CD4-positive, alpha-beta memory T cell (primary cell): ENCODE data around the gene CCDC74A. TPM values are rescaled to one million over a fixed set of nuclear protein-coding genes. Genes with fewer than 3 reads are reported as not detected.
A peak's percentile ranks its signal among the peaks of the same experiment; 100 is the strongest.
"Not testable (repeated sequence)": the region's sequence is repeated elsewhere in the genome, so short reads cannot be mapped to it uniquely, and the experiment has no call there.

Source experiments
- CTCF ChIA-PET: fragments of 350-600 bp; sonication (Branson Sonifier 250); formaldehyde crosslinking; loops from one replicate; lab custom pipeline; 2021; ENCODE audit warnings: inconsistent platforms; ENCODE audit not compliant: partially characterized antibody; lab: Charles Lee
- POLR2A ChIA-PET: fragments of 350-600 bp; sonication (Branson Sonifier 250); formaldehyde crosslinking; loops from one replicate; lab custom pipeline; 2021; ENCODE audit not compliant: partially characterized antibody; lab: Charles Lee
- DNase-seq, 5 donors: peaks; one replicate each; pipeline versions ENCODE4 v3.0.0 to v3.0.0-alpha.2; 2020 to 2022; ENCODE audit warnings: mixed read lengths in 1 of 5
- H3K27ac ChIP-seq: one replicate; pipeline ENCODE4 v1.7.0; 2013; ENCODE audit warnings: low read depth, low read length
- H3K27me3 ChIP-seq: 2 replicates; pipeline ENCODE4 v1.7.0; 2013; ENCODE audit warnings: mild to moderate bottlenecking, low read length, moderate library complexity; ENCODE audit not compliant: insufficient read depth
- H3K36me3 ChIP-seq: 2 replicates; pipeline ENCODE4 v1.7.0; 2013; ENCODE audit warnings: mild to moderate bottlenecking, low read length, moderate library complexity; ENCODE audit not compliant: insufficient read depth
- H3K4me1 ChIP-seq: 2 replicates; pipeline ENCODE4 v1.7.0; 2013; ENCODE audit warnings: mild to moderate bottlenecking, low read length, moderate library complexity; ENCODE audit not compliant: insufficient read depth
- H3K4me3 ChIP-seq, 2 donors: one replicate each; pipeline ENCODE4 v1.7.0; 2013; ENCODE audit warnings: low read length in 2 of 2, mild to moderate bottlenecking in 1 of 2
- H3K9me3 ChIP-seq, 2 donors: one replicate each; pipeline ENCODE4 v1.7.0; 2013; ENCODE audit warnings: low read length in 2 of 2, control low read depth in 1 of 2; ENCODE audit not compliant: control insufficient read depth in 1 of 2
- H3K27ac Mint-ChIP-seq, 7 donors: one replicate each; pipeline ENCODE4 v1.8.0; 2020 to 2021; ENCODE audit warnings: mixed read lengths in 7 of 7, mild to moderate bottlenecking in 6 of 7, inconsistent platforms in 3 of 7, moderate library complexity in 3 of 7
- H3K27me3 Mint-ChIP-seq, 2 donors: one replicate each; pipeline ENCODE4 v1.8.0; 2020 to 2021; ENCODE audit warnings: mixed read lengths in 2 of 2
- H3K36me3 Mint-ChIP-seq, 2 donors: one replicate each; pipeline ENCODE4 v1.8.0; 2020 to 2021; ENCODE audit warnings: mixed read lengths in 2 of 2, inconsistent platforms in 1 of 2, mild to moderate bottlenecking in 1 of 2
- H3K4me1 Mint-ChIP-seq, 4 donors: one replicate each; pipeline ENCODE4 v1.8.0; 2020 to 2021; ENCODE audit warnings: mixed read lengths in 4 of 4, mild to moderate bottlenecking in 1 of 4
- H3K4me3 Mint-ChIP-seq, 8 donors: one replicate each; pipeline ENCODE4 v1.8.0; 2020 to 2021; ENCODE audit warnings: mixed read lengths in 8 of 8, mild to moderate bottlenecking in 7 of 8, moderate library complexity in 6 of 8, inconsistent platforms in 3 of 8
- H3K9me3 Mint-ChIP-seq, 8 donors: one replicate each; pipeline ENCODE4 v1.8.0; 2020 to 2021; ENCODE audit warnings: mixed read lengths in 8 of 8, mild to moderate bottlenecking in 5 of 8, inconsistent platforms in 3 of 8, moderate library complexity in 1 of 8
- intact Hi-C: fragments of 100-400 bp; cut with micrococcal nuclease; formaldehyde crosslinking; loops from one replicate; pipeline ENCODE4 v1.15.1; 2023
- polyA plus RNA-seq, 2 donors: library from polyadenylated mRNA; unstranded; fragments of 300-500 nt; fragmentation: Illumina TruSeq; gene quantifications; one replicate each; pipeline ENCODE4 v1.2.3, GENCODE V29; 2021
- total RNA-seq, 2 experiments: library from RNA; stranded (reverse); gene quantifications; one replicate each; pipeline ENCODE4 v1.2.3, GENCODE V29; 2021

CCDC74A gene
- total and polyA plus RNA-seq, 4 experiments from 2014 or later: 0.38 to 0.54 (median 0.42) TPM; not detected in 1

- H3K4me3 ChIP-seq: no peak overlapping the region
- peaks cover 1% of the 10 kb centered on the region for H3K4me1 ChIP-seq
- CTCF ChIA-PET: interaction anchor here (1.4 kb wide), 1 partner anchor 30 kb away, joined by 4 read pairs; the partner anchor contains the start of gene MZT2A
- H3K9me3 Mint-ChIP-seq: no peaks in the 10 kb centered on the region
- no peak overlapping the region for H3K27ac Mint-ChIP-seq
- no peaks in the 10 kb centered on the region for H3K9me3 ChIP-seq
- H3K36me3 ChIP-seq: no peaks in the 10 kb centered on the region
- H3K4me1 Mint-ChIP-seq: peaks cover 0 to 2% (median 0%) of the 10 kb centered on the region in 4 donors
- DNase-seq: no peak
- POLR2A ChIA-PET: no interaction called here
- no peaks in the 10 kb centered on the region for H3K27me3 ChIP-seq
- H3K27ac ChIP-seq: no peak overlapping the region
- peaks cover 3 to 16% of the 10 kb centered on the region in 2 donors for H3K36me3 Mint-ChIP-seq
- H3K4me3 Mint-ChIP-seq: no peak overlapping the region
- intact Hi-C loops: no loop called here
- no peaks in the 10 kb centered on the region for H3K27me3 Mint-ChIP-seq
Observed at GRCh38 chr2:131521961-131522781, 5.5 kb upstream of the CCDC74A start.

- H3K27me3 Mint-ChIP-seq, H3K36me3 ChIP-seq, H3K9me3 ChIP-seq, H3K4me1 ChIP-seq, POLR2A ChIA-PET, H3K4me3 ChIP-seq, H3K36me3 Mint-ChIP-seq, H3K27me3 ChIP-seq, DNase-seq, H3K9me3 Mint-ChIP-seq, CTCF ChIA-PET, H3K4me3 Mint-ChIP-seq, intact Hi-C loops, H3K27ac ChIP-seq: not testable (repeated sequence)
- peaks cover 0 to 19% (median 6%) of the 10 kb centered on the region in 4 donors for H3K4me1 Mint-ChIP-seq
- H3K27ac Mint-ChIP-seq: peak overlapping the region in 1 of 7 donors; percentile 66
Observed at GRCh38 chr2:131525256-131525655, 2.4 kb upstream of the CCDC74A start.

- H3K4me3 ChIP-seq, H3K27me3 ChIP-seq, H3K27me3 Mint-ChIP-seq, DNase-seq, H3K36me3 ChIP-seq, H3K4me1 ChIP-seq, H3K36me3 Mint-ChIP-seq, intact Hi-C loops, H3K27ac ChIP-seq, H3K9me3 Mint-ChIP-seq, H3K9me3 ChIP-seq: not testable (repeated sequence)
- POLR2A ChIA-PET: interaction anchor here (1.0 to 1.4 kb wide), 2 partner anchors 36 to 37 kb away, joined by 3 read pairs; partner anchors contain the start of gene MZT2A
- peaks cover 0 to 19% (median 6%) of the 10 kb centered on the region in 4 donors for H3K4me1 Mint-ChIP-seq
- CTCF ChIA-PET: interaction anchor here (1.6 kb wide), 1 partner anchor 36 kb away, joined by 4 read pairs; no protein-coding TSS in a partner anchor
- H3K4me3 Mint-ChIP-seq: peak overlapping the region; percentile 17 to 72 (median 64)
- peak overlapping the region in 3 of 7 donors; percentile 32 to 80 (median 44) for H3K27ac Mint-ChIP-seq
Observed at GRCh38 chr2:131528981-131529863, 1.5 kb downstream of the CCDC74A start.

- H3K9me3 Mint-ChIP-seq, H3K27me3 Mint-ChIP-seq, H3K4me1 ChIP-seq, H3K27me3 ChIP-seq, intact Hi-C loops, H3K9me3 ChIP-seq, H3K36me3 ChIP-seq, H3K36me3 Mint-ChIP-seq, DNase-seq, H3K27ac Mint-ChIP-seq, H3K4me3 ChIP-seq, H3K27ac ChIP-seq: not testable (repeated sequence)
- Mint-ChIP-seq H3K4me3 (peak overlapping the region in 2 of 8 donors; percentile 61 to 72), H3K4me1 (peaks cover 0 to 19% (median 6%) of the 10 kb centered on the region in 4 donors)
- POLR2A ChIA-PET: interaction anchor here (1.4 kb wide), 1 partner anchor 37 kb away, joined by 3 read pairs; the partner anchor contains the start of gene MZT2A
- CTCF ChIA-PET: interaction anchor here (1.6 kb wide), 1 partner anchor 37 kb away, joined by 4 read pairs; no protein-coding TSS in a partner anchor
Observed at GRCh38 chr2:131529864-131530445, 2.3 kb downstream of the CCDC74A start.

GRCh38 chr2:131530626-131531344 is 3.1 kb downstream of the CCDC74A start:
- H3K27ac ChIP-seq, H3K9me3 Mint-ChIP-seq, CTCF ChIA-PET, H3K27me3 ChIP-seq, H3K4me3 Mint-ChIP-seq, H3K4me1 ChIP-seq, H3K36me3 Mint-ChIP-seq, intact Hi-C loops, H3K36me3 ChIP-seq, H3K9me3 ChIP-seq, DNase-seq, H3K4me3 ChIP-seq, H3K27ac Mint-ChIP-seq, H3K27me3 Mint-ChIP-seq: not testable (repeated sequence)
- H3K4me1 Mint-ChIP-seq: peaks cover 0 to 19% (median 6%) of the 10 kb centered on the region in 4 donors
- POLR2A ChIA-PET: interaction anchor here (1.4 kb wide), 1 partner anchor 38 kb away, joined by 3 read pairs; the partner anchor contains the start of gene MZT2A

- H3K4me1 ChIP-seq, H3K27ac ChIP-seq, H3K27me3 ChIP-seq, H3K36me3 ChIP-seq, H3K9me3 ChIP-seq, H3K9me3 Mint-ChIP-seq, H3K36me3 Mint-ChIP-seq, H3K27me3 Mint-ChIP-seq, CTCF ChIA-PET, DNase-seq, H3K4me3 ChIP-seq, intact Hi-C loops, H3K27ac Mint-ChIP-seq, POLR2A ChIA-PET, H3K4me3 Mint-ChIP-seq: not testable (repeated sequence)
- peaks cover 0 to 19% (median 6%) of the 10 kb centered on the region in 4 donors for H3K4me1 Mint-ChIP-seq
Observed at GRCh38 chr2:131531547-131532185, 4.0 kb downstream of the CCDC74A start.
